ENCODE data around the gene CLTB.

DNA sequence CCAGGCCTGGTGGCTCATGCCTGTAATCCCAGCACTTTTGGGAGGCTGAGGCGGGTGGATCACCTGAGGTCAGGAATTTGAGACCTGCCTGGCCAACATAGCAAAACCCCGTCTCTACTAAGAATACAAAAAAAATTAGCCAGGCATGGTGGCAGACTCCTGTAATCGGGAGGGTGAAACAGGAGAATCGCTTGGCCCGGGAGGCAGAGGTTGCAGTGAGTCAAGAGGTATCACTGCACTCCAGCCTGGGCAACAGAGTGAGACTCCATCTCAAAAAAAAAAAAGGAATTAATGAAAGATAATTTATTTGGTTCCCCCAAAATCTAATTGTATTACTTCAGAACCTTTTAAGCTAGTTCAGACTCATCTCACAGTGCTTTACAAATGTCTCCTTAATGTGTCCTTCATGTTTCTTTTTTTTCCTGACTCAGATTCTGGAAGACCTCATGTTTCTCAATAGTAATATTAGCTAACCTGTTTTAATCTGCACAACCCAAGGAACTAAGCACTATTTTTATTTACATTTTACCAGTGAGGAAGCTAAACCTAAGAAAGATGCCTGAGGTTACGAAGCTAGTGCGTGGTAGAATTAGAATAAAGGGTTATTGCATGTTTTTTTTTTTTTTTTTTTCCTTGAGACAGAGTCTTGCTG is 46.9 kb upstream of the CLTB start:
- TF ChIP-seq, protein P1, sequence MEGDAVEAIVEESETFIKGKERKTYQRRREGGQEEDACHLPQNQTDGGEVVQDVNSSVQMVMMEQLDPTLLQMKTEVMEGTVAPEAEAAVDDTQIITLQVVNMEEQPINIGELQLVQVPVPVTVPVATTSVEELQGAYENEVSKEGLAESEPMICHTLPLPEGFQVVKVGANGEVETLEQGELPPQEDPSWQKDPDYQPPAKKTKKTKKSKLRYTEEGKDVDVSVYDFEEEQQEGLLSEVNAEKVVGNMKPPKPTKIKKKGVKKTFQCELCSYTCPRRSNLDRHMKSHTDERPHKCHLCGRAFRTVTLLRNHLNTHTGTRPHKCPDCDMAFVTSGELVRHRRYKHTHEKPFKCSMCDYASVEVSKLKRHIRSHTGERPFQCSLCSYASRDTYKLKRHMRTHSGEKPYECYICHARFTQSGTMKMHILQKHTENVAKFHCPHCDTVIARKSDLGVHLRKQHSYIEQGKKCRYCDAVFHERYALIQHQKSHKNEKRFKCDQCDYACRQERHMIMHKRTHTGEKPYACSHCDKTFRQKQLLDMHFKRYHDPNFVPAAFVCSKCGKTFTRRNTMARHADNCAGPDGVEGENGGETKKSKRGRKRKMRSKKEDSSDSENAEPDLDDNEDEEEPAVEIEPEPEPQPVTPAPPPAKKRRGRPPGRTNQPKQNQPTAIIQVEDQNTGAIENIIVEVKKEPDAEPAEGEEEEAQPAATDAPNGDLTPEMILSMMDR (conservative IDR thresholded peaks at IDR 0.05; ENCODE audit: low read depth in 2 of 2) = no peak
- TF ChIP-seq POLR2AphosphoS5 (IDR thresholded peaks at IDR 0.05; ENCODE audit: low read depth) (no peak), NANOG (IDR thresholded peaks at IDR 0.05; ENCODE audit: borderline replicate concordance) (no peak), EZH2 (IDR thresholded peaks at IDR 0.05; ENCODE audit: low read depth, unreplicated experiment) (no peak), CREB1 (CRISPR knock-in tag; IDR thresholded peaks at IDR 0.05; ENCODE audit: low read depth) (no peak), EZH2phosphoT487 (IDR thresholded peaks at IDR 0.05; ENCODE audit: unreplicated experiment) (no peak), ZNF331 (CRISPR knock-in tag; IDR thresholded peaks at IDR 0.05; ENCODE audit: low read depth) (no peak), JUNB (IDR thresholded peaks at IDR 0.05; ENCODE audit: unreplicated experiment) (no peak), STAT1 (IDR thresholded peaks at IDR 0.05; ENCODE audit: unreplicated experiment) (no peak)
- TF ChIP-seq, protein P2, sequence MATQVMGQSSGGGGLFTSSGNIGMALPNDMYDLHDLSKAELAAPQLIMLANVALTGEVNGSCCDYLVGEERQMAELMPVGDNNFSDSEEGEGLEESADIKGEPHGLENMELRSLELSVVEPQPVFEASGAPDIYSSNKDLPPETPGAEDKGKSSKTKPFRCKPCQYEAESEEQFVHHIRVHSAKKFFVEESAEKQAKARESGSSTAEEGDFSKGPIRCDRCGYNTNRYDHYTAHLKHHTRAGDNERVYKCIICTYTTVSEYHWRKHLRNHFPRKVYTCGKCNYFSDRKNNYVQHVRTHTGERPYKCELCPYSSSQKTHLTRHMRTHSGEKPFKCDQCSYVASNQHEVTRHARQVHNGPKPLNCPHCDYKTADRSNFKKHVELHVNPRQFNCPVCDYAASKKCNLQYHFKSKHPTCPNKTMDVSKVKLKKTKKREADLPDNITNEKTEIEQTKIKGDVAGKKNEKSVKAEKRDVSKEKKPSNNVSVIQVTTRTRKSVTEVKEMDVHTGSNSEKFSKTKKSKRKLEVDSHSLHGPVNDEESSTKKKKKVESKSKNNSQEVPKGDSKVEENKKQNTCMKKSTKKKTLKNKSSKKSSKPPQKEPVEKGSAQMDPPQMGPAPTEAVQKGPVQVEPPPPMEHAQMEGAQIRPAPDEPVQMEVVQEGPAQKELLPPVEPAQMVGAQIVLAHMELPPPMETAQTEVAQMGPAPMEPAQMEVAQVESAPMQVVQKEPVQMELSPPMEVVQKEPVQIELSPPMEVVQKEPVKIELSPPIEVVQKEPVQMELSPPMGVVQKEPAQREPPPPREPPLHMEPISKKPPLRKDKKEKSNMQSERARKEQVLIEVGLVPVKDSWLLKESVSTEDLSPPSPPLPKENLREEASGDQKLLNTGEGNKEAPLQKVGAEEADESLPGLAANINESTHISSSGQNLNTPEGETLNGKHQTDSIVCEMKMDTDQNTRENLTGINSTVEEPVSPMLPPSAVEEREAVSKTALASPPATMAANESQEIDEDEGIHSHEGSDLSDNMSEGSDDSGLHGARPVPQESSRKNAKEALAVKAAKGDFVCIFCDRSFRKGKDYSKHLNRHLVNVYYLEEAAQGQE (IDR thresholded peaks at IDR 0.05; ENCODE audit: unreplicated experiment) = no peak
- TF ChIP-seq, protein P3, sequence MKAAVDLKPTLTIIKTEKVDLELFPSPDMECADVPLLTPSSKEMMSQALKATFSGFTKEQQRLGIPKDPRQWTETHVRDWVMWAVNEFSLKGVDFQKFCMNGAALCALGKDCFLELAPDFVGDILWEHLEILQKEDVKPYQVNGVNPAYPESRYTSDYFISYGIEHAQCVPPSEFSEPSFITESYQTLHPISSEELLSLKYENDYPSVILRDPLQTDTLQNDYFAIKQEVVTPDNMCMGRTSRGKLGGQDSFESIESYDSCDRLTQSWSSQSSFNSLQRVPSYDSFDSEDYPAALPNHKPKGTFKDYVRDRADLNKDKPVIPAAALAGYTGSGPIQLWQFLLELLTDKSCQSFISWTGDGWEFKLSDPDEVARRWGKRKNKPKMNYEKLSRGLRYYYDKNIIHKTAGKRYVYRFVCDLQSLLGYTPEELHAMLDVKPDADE (IDR thresholded peaks at IDR 0.05) = no peak
